Neuronal stem cell (in vitro differentiated cells): Measurements from ENCODE around the gene LKAAEAR1.

ENCODE experiments used
- DNase-seq: peaks from one replicate; pipeline ENCODE4 v3.0.0-alpha.2; 2013; ENCODE audit warnings: low spot score
- H2AFZ ChIP-seq: one replicate; pipeline ENCODE4 v1.6.1; 2013; ENCODE audit warnings: mild to moderate bottlenecking, low read length, inconsistent platforms
- H2AK5ac ChIP-seq: 2 replicates; pipeline ENCODE4 v1.6.1; 2013; ENCODE audit warnings: low read depth, mild to moderate bottlenecking, inconsistent platforms, low read length, moderate library complexity, mixed read lengths
- H2BK120ac ChIP-seq: 2 replicates; pipeline ENCODE4 v1.6.1; 2013; ENCODE audit warnings: low read depth, mild to moderate bottlenecking, inconsistent platforms, low read length, moderate library complexity, mixed read lengths
- H2BK12ac ChIP-seq: one replicate; pipeline ENCODE4 v1.6.1; 2013; ENCODE audit warnings: low read length, inconsistent platforms
- H2BK15ac ChIP-seq: 2 replicates; pipeline ENCODE4 v1.6.1; 2013; ENCODE audit warnings: mild to moderate bottlenecking, low read length, inconsistent platforms, mixed read lengths
- H2BK5ac ChIP-seq: one replicate; pipeline ENCODE4 v1.6.1; 2013; ENCODE audit warnings: inconsistent platforms, mild to moderate bottlenecking, low read length, moderate library complexity
- H3K14ac ChIP-seq: one replicate; pipeline ENCODE4 v1.6.1; 2013; ENCODE audit warnings: low read length, inconsistent platforms
- H3K18ac ChIP-seq: 2 replicates; pipeline ENCODE4 v1.6.1; 2013; ENCODE audit warnings: low read length, inconsistent platforms
- H3K23ac ChIP-seq: 2 replicates; pipeline ENCODE4 v1.6.1; 2013; ENCODE audit warnings: low read depth, mild to moderate bottlenecking, mixed read lengths, low read length, inconsistent platforms; ENCODE audit not compliant: poor library complexity
- H3K27ac ChIP-seq: replicated peaks from 3 replicates; pipeline ENCODE4 v1.5.1; 2013; ENCODE audit warnings: low read length, inconsistent platforms
- H3K27me3 ChIP-seq, 3 experiments: 2 replicates each; pipeline ENCODE4 v1.6.1; 2013; ENCODE audit warnings: low read length in 3 of 3, mild to moderate bottlenecking in 2 of 3, inconsistent platforms in 1 of 3, low read depth in 1 of 3, mixed read lengths in 1 of 3, moderate library complexity in 1 of 3; ENCODE audit not compliant: control insufficient read depth in 3 of 3, insufficient read depth in 3 of 3
- H3K36me3 ChIP-seq, 2 donors: replicated peaks in 1 of 2; 2 replicates each; pipeline ENCODE4 v1.6.1; 2013; ENCODE audit warnings: low read length in 2 of 2; ENCODE audit not compliant: control insufficient read depth in 2 of 2, insufficient read depth in 2 of 2
- H3K4ac ChIP-seq: 2 replicates; pipeline ENCODE4 v1.6.1; 2013; ENCODE audit warnings: inconsistent platforms, mild to moderate bottlenecking, low read length, moderate library complexity
- H3K4me1 ChIP-seq, 2 donors: 1 replicate in 1 of 2; 2 replicates in 1 of 2; pipeline ENCODE4 v1.6.1; 2013; ENCODE audit warnings: low read length in 2 of 2, low read depth in 1 of 2; ENCODE audit not compliant: control insufficient read depth in 2 of 2, insufficient read depth in 1 of 2
- H3K4me2 ChIP-seq: one replicate; pipeline ENCODE4 v1.6.1; 2013; ENCODE audit warnings: mild to moderate bottlenecking, low read length, inconsistent platforms; ENCODE audit not compliant: insufficient read depth, poor library complexity, severe bottlenecking
- H3K4me3 ChIP-seq, 2 donors: 2 replicates each; pipeline ENCODE4 v1.5.1; 2013; ENCODE audit warnings: low read length in 2 of 2, mild to moderate bottlenecking in 2 of 2, inconsistent platforms in 1 of 2, moderate library complexity in 1 of 2
- H3K79me1 ChIP-seq: one replicate; pipeline ENCODE4 v1.6.1; 2013; ENCODE audit warnings: low read depth, mild to moderate bottlenecking, inconsistent platforms, low read length, moderate library complexity
- H3K9ac ChIP-seq: one replicate; pipeline ENCODE4 v1.6.1; 2013; ENCODE audit warnings: mild to moderate bottlenecking, low read depth, low read length, inconsistent platforms; ENCODE audit not compliant: poor library complexity
- H3K9me3 ChIP-seq, 2 donors: replicated peaks in 1 of 2; 2 replicates each; pipeline versions ENCODE3 to v1.6.1; 2013; ENCODE audit warnings: low read length in 2 of 2, mild to moderate bottlenecking in 2 of 2, inconsistent platforms in 1 of 2, low read depth in 1 of 2, mixed read lengths in 1 of 2, moderate library complexity in 1 of 2; ENCODE audit not compliant: control insufficient read depth in 2 of 2, insufficient read depth in 1 of 2
- H4K8ac ChIP-seq: one replicate; pipeline ENCODE4 v1.6.1; 2013; ENCODE audit warnings: low read depth, mild to moderate bottlenecking, inconsistent platforms, low read length, moderate library complexity
- H4K91ac ChIP-seq: one replicate; pipeline ENCODE4 v1.6.1; 2013; ENCODE audit warnings: low read length, low read depth, mild to moderate bottlenecking, inconsistent platforms; ENCODE audit not compliant: poor library complexity
- WGBS, 2 donors: extraction: QIAGEN DNeasy Blood & Tissue Kit; methylation state at CpG; one replicate each; pipeline ENCODE4 v1.1.7; 2013; ENCODE audit warnings: missing lambda C conversion rate in 2 of 2, mixed read lengths in 1 of 2; ENCODE audit not compliant: insufficient read length in 2 of 2, insufficient replicate concordance in 1 of 2; ENCODE audit errors: extremely low coverage in 2 of 2; 5-methylcytosine and 5-hydroxymethylcytosine counted together

LKAAEAR1 gene

GRCh38 chr20:64104667-64105451, 20.7 kb upstream of the LKAAEAR1 start:
- DNase-seq = no peak
- Histone ChIP-seq H3K23ac (peak overlapping the region; percentile 69), H2BK5ac (peak overlapping the region; percentile 59), H3K36me3 (no peaks in the 10 kb centered on the region), H3K4me3 (no peak overlapping the region), H2AFZ (no peak overlapping the region), H4K8ac (peak overlapping the region; percentile 95), H2BK15ac (peak overlapping the region; percentile 51), H3K9me3 (no peaks in the 10 kb centered on the region), H3K4me2 (no peak overlapping the region), H4K91ac (no peak overlapping the region), H3K4me1 (peaks cover 0 to 5% of the 10 kb centered on the region in 2 donors), H3K4ac (peak overlapping the region; percentile 17), H2BK120ac (no peak overlapping the region), H3K14ac (no peak overlapping the region), H3K27ac (no peak overlapping the region), H3K79me1 (peaks cover 2% of the 10 kb centered on the region), H3K27me3 (peaks cover 0 to 78% (median 9%) of the 10 kb centered on the region in 3 experiments), H2AK5ac (peak overlapping the region; percentile 60), H3K9ac (no peak overlapping the region), H2BK12ac (peak overlapping the region; percentile 34), H3K18ac (peak overlapping the region; percentile 53)
- no CpG with 5 or more reads among the region's 25 CpGs for WGBS, 2 donors

DNA sequence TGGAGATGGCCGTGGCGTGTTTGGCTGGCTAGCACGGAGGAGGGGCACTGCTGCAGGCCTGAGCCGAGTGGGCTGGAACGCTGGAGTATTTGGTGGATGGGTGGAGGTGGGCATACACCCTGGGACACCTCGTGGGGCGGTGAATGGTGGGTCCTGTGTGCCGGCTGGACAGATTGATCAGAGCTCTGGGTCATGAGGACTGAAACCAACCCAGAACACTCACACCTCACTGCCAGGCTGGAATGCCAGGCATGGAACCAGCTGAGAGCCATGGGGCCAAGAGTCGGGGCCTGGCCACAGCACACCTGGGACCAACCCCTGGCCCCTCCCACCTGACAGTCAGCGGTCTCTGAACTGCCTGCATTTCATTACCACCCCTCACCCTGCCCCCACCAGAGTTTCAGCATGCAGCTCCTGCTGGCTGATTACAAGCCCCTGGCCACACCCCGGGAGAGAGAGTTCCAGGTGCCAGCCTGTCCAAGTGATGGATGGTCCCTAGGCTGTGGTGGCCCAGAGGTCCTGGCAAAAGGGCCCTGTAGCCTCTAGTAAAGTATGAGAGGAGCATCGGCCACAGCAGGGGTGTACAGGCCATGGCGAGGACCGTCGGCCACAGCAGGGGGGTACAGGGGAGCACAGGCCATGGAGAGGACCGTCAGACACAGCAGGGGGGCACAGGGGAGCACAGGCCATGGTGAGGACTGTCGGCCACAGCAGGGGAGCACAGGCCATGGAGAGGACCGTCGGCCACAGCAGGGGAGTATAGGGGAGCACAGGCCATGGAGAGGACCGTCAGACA, 19.9 kb upstream of the LKAAEAR1 start:
- H3K4me2 ChIP-seq = no peak overlapping the region
- H3K14ac ChIP-seq = peak overlapping the region; percentile 40
- H3K4me1 ChIP-seq = peaks cover 0 to 5% of the 10 kb centered on the region in 2 donors
- DNase-seq = no peak
- peak overlapping the region; percentile 24 for H2BK120ac ChIP-seq
- H3K4me3 ChIP-seq = no peak overlapping the region
- H2AK5ac ChIP-seq = peak overlapping the region; percentile 88
- H3K18ac ChIP-seq = no peak overlapping the region
- H2AFZ ChIP-seq = no peak overlapping the region
- peak overlapping the region; percentile 67 for H2BK12ac ChIP-seq
- H3K9ac ChIP-seq = no peak overlapping the region
- H3K4ac ChIP-seq = no peak overlapping the region
- no peak overlapping the region for H3K27ac ChIP-seq
- H3K27me3 ChIP-seq = peaks cover 0 to 78% (median 9%) of the 10 kb centered on the region in 3 experiments
- peak overlapping the region; percentile 51 for H2BK15ac ChIP-seq
- H4K8ac ChIP-seq = no peak overlapping the region
- WGBS, 2 donors = no CpG with 5 or more reads among the region's 20 CpGs
- H3K79me1 ChIP-seq = peaks cover 2% of the 10 kb centered on the region
- H3K9me3 ChIP-seq = no peaks in the 10 kb centered on the region
- no peak overlapping the region for H2BK5ac ChIP-seq
- H3K36me3 ChIP-seq = no peaks in the 10 kb centered on the region
- H3K23ac ChIP-seq = peak overlapping the region; percentile 48
- no peak overlapping the region for H4K91ac ChIP-seq

- Histone ChIP-seq H3K4me3 (peak overlapping the region in 1 of 2 donors; percentile 84), H3K79me1 (peaks cover 2% of the 10 kb centered on the region), H2AK5ac (peak overlapping the region; percentile 68), H2AFZ (peak overlapping the region; percentile 75), H3K23ac (peak overlapping the region; percentile 31), H2BK15ac (peak overlapping the region; percentile 100), H2BK12ac (no peak overlapping the region), H3K4me1 (peaks cover 0 to 5% of the 10 kb centered on the region in 2 donors), H3K27ac (no peak overlapping the region), H2BK5ac (no peak overlapping the region), H3K18ac (peak overlapping the region; percentile 97), H3K4me2 (peak overlapping the region; percentile 91), H4K8ac (no peak overlapping the region), H3K9me3 (peaks cover 0 to 3% of the 10 kb centered on the region in 2 donors), H3K27me3 (peaks cover 0 to 80% (median 9%) of the 10 kb centered on the region in 3 experiments), H3K9ac (no peak overlapping the region), H3K4ac (no peak overlapping the region), H2BK120ac (peak overlapping the region; percentile 87), H4K91ac (no peak overlapping the region), H3K36me3 (no peaks in the 10 kb centered on the region), H3K14ac (peak overlapping the region; percentile 39)
- no CpG with 5 or more reads among the region's 30 CpGs for WGBS, 2 donors
- DNase-seq = no peak
These were observed 18.6 kb upstream of the LKAAEAR1 start for GRCh38 chr20:64102647-64103354.
